GM13977 (cell line): ENCODE data around the gene PGGHG.
A peak's percentile ranks its signal among the peaks of the same experiment; 100 is the strongest.

Experiments used
- DNase-seq: peaks from one replicate; pipeline ENCODE4 v3.0.0; 2012; ENCODE audit warnings: low spot score
- in situ Hi-C: fragments of 300-500 bp; cut with MboI; formaldehyde crosslinking; loops from one replicate; pipeline ENCODE4 v1.12.0; 2022; ENCODE audit warnings: low sequenced_read_pairs, low pct_unique_long_range_greater_than_20kb, mixed read lengths, inconsistent platforms; ENCODE audit not compliant: unreplicated experiment
- TF ChIP-seq, protein P1 (sequence below): IDR thresholded peaks from 2 replicates; pipeline ENCODE4 v1.5.1; 2012; ENCODE audit warnings: mild to moderate bottlenecking, control low read depth; ENCODE audit not compliant: insufficient read depth; ENCODE audit errors: extremely low read depth, missing control alignments

The PGGHG gene

DNA sequence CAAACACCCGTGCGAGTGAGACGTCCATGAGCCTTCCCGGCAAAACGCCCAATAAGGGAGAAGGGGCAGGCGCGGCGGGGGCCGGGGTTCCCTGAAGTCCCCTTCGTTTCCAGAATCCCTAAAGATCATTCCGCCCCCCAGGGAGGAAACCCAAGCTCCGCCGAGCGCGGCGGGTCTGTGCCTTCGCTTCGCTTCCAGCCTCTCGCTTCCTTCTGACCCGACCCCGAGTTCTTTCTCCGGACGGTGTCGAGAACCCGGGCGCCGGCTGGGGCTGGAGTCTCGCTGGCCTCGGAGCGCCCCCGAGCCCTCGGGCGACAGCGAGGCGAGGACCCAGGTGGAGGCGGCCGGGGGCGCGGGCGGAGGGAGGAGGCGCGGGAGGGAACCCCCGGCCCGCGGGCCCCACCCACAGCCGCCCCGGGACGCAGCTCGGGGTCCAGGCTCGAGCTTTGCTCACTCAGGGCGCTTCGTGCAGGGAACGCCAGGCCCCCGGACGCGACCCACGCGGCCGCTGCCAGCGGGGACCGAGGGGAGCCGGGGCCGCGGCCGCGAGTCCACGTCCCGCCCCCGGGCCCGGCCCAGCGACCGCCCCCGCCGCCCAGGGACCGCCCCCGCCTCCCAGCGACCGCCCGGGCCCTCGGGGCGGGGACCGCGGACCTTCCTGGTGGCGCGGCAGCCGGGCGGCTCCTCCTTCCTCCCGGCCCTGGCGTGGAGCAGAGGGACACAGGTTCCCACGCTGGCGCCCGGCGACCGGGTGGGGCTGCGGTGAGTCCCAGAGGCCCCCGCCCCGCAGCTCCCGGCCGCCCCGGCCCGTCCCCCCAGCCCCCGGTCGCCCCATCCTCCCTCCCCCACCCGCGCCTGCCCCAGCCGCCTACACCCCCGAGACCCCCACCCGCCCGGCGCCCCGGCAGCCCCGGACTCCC lies at the start of gene PGGHG:
TSS of gene PGGHG (plus strand) at position 649 of the 920 bp plus-strand sequence. CDS start 691 bp downstream, outside the sequence.
- in situ Hi-C loops, result no loop called here
- peak; percentile 95 for DNase-seq
- TF ChIP-seq, protein P1, sequence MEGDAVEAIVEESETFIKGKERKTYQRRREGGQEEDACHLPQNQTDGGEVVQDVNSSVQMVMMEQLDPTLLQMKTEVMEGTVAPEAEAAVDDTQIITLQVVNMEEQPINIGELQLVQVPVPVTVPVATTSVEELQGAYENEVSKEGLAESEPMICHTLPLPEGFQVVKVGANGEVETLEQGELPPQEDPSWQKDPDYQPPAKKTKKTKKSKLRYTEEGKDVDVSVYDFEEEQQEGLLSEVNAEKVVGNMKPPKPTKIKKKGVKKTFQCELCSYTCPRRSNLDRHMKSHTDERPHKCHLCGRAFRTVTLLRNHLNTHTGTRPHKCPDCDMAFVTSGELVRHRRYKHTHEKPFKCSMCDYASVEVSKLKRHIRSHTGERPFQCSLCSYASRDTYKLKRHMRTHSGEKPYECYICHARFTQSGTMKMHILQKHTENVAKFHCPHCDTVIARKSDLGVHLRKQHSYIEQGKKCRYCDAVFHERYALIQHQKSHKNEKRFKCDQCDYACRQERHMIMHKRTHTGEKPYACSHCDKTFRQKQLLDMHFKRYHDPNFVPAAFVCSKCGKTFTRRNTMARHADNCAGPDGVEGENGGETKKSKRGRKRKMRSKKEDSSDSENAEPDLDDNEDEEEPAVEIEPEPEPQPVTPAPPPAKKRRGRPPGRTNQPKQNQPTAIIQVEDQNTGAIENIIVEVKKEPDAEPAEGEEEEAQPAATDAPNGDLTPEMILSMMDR, result no peak

DNA sequence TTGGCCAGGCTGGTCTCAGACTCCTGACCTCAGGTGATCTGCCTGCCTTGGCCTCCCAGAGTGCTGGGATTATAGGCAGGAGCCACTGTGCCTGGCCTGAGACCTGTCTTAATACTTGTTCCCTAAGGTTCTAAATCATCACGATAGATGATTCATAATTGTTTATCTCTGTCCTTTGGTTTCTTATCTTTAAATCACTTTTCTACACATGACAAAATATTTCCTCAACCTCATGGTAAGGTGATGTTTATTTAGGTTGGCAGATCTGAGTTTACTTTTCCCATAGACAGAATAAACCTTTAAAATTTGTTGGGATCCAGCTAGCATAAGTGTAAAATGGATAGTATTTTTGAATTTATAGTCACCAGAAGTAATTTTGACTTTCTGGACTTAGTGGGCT lies 48.6 kb upstream of the PGGHG start:
- in situ Hi-C loops, result no loop called here

DNA sequence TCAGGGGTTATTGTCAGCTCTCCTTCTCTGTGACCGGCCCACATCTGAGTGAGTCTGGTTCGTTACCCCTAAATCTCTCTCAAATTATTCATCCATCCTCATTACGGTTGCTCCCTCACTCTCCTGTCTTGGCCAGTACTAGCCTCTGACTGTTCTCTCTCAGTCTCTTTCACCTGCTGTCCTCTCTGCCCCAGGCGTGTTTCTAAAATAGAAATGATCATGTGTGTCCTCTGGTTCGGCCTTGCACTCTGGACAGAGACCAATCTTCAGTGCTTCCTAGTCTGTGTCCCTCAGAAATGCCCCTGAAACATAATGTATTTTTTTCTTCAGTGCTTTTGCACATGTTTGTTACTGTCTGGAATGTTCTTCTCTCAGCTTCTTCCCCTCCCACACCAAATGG lies 47.3 kb upstream of the PGGHG start:
- in situ Hi-C loops, result no loop called here
- TF ChIP-seq, protein P1, result no peak
- no peak for DNase-seq

More for the DNA sequence above, 48.6 kb upstream of the PGGHG start:
- TF ChIP-seq, protein P1, result no peak
- no peak for DNase-seq

- TF ChIP-seq, protein P1, result no peak
- in situ Hi-C loops, result no loop called here
- no peak for DNase-seq
Measured at GRCh38 chr11:244376-244775, 44.5 kb upstream of the PGGHG start.

DNA sequence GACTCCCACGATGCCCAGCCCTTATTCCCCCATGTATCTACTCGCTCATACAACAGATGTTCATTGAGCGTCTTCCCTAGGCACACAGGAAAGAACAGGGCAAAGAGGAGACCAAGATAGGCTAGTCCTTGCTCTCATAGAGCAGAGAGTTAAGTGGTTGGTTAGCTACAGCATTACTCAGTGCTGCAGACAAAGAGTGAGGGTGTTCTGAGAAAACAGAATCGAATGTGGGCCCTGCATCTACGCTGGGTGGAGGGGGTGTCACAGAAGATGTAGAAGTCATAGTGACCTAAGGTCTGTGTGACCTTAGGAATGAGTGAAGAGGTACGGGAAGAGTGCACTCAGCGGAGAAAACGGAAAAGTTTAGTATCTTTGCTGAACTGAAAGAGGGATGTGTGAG lies 39.9 kb upstream of the PGGHG start:
- TF ChIP-seq, protein P1, result no peak
- no peak for DNase-seq
- in situ Hi-C loops, result no loop called here

DNA sequence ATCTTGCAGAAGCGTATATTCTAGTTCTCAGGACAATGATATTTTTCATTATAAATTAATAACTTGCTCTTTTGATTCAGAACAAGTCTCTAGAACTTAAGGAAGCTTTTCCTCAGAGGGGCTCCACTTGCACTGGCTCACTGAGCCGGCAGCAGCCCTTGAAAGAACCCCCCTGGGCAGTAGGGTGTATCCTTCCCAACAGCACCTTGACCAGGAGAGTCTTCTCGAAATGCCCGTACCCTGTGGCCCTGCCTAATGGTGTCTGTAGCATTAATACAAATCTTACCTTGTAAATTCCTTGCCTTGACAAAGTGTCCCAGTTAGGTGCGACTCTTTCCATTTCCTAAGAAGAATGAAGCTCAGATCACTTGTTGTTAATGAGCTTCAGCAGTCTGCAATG lies 38.7 kb upstream of the PGGHG start:
- in situ Hi-C loops, result no loop called here
- TF ChIP-seq, protein P1, result no peak
- DNase-seq, result no peak
